HG03575 (cell line): ENCODE data around the gene CYB5B.

Experiments used
- ATAC-seq: cut with Tn5 transposase; IDR thresholded peaks from one replicate; pipeline ENCODE4 v1.9.1; 2021; ENCODE audit not compliant: unreplicated experiment, insufficient number of reproducible peaks, low FRiP score; ENCODE audit errors: extremely low read depth

The CYB5B gene

GRCh38 chr16:69476920-69477443 lies 52.6 kb downstream of the CYB5B start:
- ATAC-seq = no peak

- no peak for ATAC-seq
Measured at GRCh38 chr16:69477546-69477945, 53.1 kb downstream of the CYB5B start.

- ATAC-seq = no peak
Measured at GRCh38 chr16:69478685-69479084, 54.3 kb downstream of the CYB5B start.

GRCh38 chr16:69479775-69480174 lies 55.4 kb downstream of the CYB5B start:
- ATAC-seq = no peak

DNA sequence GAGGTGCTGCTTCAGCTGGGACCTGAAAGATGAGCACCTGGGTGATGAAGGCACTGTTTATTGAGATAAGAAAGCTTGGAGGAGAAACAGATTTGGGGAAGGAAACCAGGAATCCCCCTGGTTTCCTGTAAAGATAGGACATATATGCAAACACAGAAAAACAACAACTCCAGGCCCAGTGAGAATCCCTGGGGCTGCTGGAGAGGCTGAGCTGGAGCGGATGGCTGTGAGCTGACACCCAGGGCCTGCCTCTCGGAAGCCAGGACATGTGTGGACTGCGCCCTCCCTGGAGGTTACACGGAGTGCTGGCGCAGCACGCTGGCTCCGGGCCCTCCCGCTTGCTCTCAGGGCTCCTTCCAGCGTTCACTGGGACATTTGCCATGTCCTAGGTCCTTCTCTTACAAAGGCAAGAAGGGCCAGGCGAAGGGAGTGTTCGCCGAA lies 57.5 kb downstream of the CYB5B start:
- no peak for ATAC-seq

GRCh38 chr16:69482410-69482991 lies 58.1 kb downstream of the CYB5B start:
- ATAC-seq = no peak

DNA sequence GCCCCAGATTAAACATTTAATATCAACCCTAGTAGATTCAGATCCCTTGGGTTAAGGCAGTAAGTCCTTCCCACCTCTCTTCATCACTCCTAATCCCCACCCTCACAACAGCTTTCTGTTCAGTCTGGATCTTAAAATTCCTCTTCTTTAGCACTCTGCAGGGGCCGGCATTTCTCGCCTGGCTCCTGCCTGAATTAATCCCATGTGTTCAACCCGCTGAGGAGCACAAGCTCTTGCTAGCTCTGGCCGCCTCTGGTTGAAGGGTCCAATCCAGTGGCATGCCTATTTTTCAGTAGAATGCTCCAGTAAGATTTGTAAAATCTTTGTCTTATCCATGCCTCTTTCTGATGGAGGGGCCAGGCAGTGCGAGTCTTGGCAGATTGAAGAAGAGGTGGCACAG lies 59.2 kb downstream of the CYB5B start:
- no peak for ATAC-seq

- no peak for ATAC-seq
Measured at GRCh38 chr16:69485361-69485760, 60.9 kb downstream of the CYB5B start.

DNA sequence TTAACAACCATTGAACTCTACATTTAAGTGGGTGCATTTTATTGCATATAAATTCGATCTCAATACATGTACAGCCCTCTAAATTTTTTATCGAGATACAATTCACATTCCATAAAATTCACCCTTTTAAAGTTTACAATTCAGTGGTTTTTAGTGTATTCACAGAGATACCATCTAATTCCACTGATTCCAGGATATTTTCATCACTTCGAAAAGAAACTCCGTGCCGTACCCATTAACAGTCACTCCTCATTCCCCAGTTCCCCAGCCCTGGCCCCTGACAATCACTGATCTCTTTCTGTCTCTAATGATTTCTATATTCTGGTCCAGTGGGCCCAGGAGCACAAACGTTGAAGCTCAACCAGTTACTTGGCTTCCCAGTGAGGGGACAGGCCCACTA lies 61.4 kb downstream of the CYB5B start:
- no peak for ATAC-seq

DNA sequence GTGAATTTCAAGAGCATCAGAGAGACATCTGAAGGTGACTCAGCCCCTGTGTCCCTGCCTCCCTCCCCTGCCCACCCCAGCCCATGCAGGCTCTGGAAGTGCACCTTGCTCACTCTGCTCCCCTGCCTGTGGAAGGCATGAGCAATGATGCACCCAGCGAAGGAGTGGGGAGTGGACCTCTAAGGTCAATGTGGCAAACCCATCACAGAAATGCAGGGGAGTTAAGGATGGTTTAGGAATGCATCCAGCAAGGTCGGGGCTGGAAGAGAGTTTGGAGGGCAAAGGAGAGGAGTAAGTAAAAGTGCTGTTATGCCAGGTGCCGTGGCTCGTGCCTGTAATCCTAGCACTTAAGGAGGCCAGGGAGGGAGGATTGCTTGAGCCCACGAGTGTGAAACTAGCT lies 61.9 kb downstream of the CYB5B start:
- no peak for ATAC-seq

DNA sequence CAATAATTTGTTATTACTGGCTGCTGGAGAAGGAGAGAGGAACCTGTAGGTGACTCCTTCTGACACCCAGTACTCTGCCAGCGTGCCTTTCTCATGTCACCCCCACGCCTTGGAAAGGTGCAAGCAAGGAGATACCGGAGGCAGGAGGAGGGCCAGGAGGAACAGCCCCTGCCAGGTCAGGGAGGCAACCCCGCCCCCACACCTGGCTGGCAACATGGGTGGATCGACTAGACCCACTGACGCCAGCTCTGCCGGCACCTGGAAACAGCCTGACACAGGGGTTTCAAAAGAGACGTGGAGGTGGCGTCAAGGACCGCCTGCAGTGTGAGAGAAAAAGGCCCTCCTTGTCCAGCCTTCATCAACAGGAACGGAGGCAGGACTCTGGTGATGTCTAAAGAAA lies 62.3 kb downstream of the CYB5B start:
- ATAC-seq = no peak

GRCh38 chr16:69490707-69491324 lies 66.4 kb downstream of the CYB5B start:
- no peak for ATAC-seq

GRCh38 chr16:69494991-69495392 lies 70.6 kb downstream of the CYB5B start:
- no peak for ATAC-seq

DNA sequence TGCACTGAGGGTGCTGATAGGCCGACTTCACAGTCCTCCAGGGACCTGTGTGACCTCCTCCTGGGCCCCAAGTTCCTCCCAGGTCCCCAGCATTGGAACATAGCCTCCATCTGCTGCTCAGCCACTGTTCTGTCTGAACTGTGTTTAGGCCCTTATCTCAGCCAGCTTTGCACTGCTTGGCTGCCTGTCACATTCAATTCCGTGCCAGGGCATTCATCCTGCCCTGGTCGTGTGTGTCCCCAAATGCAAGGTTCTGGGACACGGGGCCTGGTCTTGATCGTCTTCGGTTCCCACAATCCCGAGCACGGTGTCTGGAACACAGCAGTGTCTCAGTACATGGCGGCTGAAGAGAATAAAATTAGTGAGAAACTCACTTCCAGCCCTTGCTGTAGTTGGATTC lies 71.4 kb downstream of the CYB5B start:
- ATAC-seq = no peak

- no peak for ATAC-seq
Measured at GRCh38 chr16:69496376-69496775, 72.0 kb downstream of the CYB5B start.

DNA sequence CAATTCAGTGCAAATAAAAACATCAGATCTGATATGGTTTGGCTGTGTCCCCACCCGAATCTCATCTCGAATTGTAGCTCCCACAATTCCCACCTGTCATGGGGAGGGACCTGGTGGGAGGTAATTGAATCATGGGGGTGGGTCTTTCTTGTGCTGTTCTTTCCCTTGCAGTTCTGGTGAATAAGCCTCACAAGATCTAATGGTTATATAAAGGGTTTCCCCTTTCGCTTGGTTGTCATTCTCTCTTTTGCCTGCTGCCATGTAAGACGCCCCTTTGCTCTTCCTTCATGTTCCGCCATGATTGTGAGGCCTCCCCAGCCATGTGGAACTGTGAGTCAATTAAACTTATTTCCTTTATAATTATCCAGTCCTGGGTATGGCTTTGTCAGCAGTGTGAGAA lies 72.5 kb downstream of the CYB5B start:
- ATAC-seq = no peak

DNA sequence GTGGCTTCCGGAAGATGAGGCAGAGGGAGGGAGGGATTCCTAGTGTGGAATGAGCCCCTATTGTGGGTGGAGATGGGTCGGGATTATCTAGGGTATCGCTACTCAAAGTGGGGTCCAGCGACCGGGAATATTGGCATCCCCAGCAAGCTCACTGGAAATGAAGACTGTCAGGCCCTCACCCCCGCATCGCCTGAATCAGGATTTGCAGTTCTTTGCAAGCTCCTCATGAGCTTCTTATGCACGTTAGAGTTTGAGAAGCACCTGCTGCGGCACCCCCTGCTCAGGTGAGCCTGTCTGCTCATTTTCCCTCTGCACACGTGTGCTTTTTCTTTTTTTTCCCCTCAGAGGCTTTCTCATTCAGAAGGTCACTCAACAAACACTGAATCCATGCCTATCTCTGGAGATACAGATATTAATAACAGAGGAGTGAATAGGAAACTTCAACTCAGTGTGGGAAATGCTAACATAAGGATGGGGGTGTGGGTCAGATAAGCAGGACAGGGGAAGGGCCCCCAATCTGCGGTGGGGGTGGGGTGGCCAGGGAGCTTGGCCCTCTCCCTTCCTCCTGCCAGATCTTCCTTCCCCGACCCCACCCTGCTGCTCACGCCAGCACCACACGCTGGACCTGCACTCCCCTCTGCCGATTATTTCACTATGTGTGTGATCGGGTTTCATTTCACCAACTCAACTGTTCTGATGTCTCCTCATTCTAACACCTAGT lies 73.6 kb downstream of the CYB5B start:
- no peak for ATAC-seq

DNA sequence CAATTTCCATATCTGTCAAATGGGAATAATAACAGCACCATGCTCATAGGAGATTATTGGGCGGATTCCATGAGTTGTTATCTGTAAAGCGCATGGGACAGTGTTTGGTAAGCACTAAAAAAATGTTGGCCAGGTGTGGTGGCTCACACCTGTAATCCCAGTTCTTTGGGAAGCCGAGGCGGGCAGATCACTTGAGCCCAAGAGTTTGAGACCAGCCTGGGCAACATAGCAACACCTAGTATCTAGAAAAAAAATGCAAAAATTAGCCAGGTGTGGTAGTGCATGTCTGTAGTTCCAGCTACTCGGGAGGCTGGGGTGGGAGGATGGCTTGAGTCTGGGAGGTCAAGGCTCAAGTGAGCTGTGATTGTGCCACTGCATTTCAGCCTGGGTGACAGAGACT lies 74.5 kb downstream of the CYB5B start:
- ATAC-seq = no peak

GRCh38 chr16:69499541-69500230 lies 75.3 kb downstream of the CYB5B start:
- no peak for ATAC-seq

- no peak for ATAC-seq
Measured at GRCh38 chr16:69500496-69500895, 76.1 kb downstream of the CYB5B start.
